ENCODE measurements around the gene SNRPA.
"Not testable (repeated sequence)": the region's sequence is repeated elsewhere in the genome, so short reads cannot be mapped to it uniquely, and the experiment has no call there.

SNRPA gene

GRCh38 chr19:40721936-40722661 lies 28.9 kb upstream of the SNRPA start:
- no peak for DNase-seq (ENCODE audit: low read depth)

GRCh38 chr19:40723661-40724254 lies 27.2 kb upstream of the SNRPA start:
- no peak for DNase-seq (ENCODE audit: low read depth)

DNA sequence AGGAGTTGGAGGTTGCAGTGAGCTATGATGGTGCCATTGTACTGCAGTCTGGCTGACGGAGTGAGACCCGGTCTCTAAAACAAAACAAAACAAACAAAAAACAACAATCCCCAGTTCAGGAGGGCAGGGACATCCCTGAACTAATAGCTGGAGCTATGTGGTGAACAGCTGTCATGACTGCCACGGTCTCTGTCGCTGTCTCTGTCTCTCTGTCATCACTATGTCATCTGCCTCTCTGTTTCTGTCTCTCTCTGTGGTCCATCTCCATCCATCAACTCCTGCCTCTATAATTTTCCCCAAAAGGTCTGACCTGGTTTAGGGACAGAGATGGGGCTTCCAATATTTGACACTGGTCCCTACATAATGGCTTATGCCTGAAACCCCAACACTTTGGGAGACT lies 26.7 kb upstream of the SNRPA start:
- no peak for DNase-seq (ENCODE audit: low read depth)

GRCh38 chr19:40724855-40725254 lies 26.1 kb upstream of the SNRPA start:
- no peak for DNase-seq (ENCODE audit: low read depth)

DNA sequence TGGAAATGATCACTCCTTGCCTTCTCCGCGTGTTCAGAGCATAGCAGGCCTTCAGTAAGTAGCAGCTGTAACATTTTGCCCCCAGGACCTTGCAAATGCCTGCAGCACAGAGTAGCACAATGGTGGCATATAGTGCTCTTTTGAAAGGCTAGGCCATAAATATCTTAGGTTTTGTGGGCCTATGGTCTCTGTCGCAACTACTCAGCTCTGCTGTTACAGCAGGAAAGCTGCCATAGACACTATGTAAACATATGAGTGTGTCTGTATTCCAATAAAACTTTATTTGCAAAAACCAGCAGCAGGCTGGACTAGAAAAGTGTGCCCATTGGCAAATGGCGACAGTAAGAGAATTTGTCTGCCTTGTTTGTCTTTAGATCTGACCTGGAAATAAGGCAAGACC lies 24.7 kb upstream of the SNRPA start:
- DNase-seq (ENCODE audit: low read depth): no peak

DNA sequence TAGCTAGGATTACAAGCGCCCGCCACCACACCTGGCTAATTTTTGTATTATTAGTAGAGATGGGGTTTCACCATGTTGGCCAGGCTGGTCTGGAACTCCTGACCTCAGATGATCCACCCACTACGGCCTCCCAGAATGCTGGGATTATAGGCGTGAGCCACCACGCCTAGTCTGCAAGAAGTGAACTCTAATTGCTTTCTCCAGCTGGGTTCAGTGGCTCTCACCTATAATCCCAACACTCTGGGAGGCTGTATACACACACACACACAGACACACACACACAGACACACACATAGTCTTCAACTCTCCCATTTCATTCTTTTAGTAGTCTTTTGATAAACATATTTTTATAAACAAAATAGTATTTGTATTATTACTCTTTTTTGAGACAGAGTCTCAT lies 20.9 kb upstream of the SNRPA start:
- DNase-seq (ENCODE audit: low read depth): not testable (repeated sequence)

GRCh38 chr19:40732304-40732703 lies 18.7 kb upstream of the SNRPA start:
- not testable (repeated sequence) for DNase-seq (ENCODE audit: low read depth)

GRCh38 chr19:40733149-40733548 lies 17.9 kb upstream of the SNRPA start:
- DNase-seq (ENCODE audit: low read depth): no peak

DNA sequence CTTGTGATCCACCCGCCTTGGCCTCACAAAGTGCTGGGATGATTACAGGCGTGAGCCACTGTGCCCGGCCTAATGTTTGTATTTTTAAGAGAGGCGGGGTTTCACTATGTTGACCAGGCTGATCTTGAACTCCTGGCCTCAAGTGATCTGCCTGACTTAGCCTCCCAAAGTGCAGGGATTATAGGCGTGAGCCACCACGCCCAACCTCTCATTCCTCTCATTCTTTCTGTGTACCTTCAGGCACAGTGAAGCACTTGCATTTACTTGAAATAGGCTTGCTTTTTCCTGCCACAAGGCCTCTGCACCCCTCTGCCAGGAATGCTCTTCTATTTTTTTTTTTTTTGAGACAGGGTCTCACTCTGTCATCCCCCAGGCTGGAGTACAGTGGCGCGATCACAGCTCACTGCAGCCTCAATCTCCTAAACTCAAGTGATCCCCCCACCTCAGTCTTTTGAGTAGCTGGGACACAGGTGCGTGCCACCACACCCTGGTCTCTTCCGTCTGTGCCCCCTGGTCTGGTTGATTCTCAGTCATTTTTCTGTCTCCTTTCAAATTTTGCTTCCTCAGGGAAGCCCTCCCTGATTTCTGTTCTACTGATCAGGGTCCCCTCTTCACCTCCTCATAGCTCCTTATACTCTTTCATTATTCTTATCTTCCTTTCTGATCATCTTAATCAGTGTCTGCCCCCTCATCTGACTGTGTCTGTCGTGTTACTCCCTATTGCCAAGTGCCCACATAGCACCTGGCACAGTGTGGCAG lies 15.8 kb upstream of the SNRPA start:
- no peak for DNase-seq (ENCODE audit: low read depth)

GRCh38 chr19:40736661-40737060 lies 14.3 kb upstream of the SNRPA start:
- no peak for DNase-seq (ENCODE audit: low read depth)

DNA sequence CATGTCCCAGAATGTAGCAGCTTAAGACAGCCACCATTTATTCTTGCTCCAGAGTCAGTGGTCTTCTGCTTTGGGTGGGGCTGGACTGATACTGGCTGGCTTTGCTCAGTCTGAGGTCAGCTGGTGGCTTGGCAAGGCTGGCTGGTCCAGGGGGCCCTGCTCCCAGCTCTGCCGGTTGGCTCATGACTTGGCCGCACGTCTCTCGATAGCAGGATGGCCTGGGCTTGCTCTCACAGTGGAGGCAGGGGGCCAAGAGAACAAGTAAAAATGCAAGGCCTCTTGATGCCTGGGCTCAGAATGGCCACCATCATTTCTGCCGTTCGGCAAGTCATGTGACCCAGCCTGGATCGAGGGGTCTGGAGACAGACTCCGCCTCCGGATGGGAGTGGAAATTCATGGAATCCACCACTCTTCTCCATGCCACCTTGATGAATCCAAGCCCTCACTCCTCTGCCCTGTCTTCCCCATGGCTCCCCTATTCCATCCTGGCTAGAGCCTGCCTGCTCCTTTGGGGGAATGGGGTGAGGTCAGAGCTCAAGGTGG lies 13.8 kb upstream of the SNRPA start:
- DNase-seq (ENCODE audit: low read depth): no peak

DNA sequence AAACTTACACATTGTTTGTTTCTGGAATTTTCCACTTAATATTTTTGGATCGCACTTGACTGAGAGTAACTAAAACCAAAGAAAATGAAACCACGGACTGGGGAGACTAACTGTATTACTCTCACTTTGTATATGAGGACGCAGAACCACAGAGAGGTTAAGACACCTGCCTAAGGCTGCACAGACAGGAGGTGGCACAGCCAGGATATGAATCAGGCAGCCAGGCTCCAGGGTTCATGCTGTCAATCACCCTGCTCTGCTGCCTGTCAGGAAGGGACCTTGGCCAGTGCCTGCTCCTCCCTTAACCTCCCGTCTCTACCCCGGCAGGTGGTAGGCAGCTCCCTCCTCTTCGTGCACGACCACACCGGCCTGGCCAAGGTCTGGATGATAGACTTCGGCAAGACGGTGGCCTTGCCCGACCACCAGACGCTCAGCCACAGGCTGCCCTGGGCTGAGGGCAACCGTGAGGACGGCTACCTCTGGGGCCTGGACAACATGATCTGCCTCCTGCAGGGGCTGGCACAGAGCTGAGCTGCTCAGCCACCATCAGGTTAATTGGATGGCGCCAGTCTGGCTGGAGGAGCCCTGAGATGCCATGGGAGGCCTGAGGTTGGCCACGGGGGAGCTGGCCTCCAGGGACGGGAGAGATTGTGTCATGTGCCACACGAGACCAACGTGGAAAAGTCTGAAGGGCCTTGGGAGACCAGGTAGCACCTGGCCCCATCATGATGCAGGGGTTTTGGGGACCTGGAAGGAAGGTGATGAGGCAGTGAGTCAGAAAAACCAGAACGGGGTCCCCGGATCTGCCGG lies 11.8 kb upstream of the SNRPA start:
- DNase-seq (ENCODE audit: low read depth): no peak

- no peak for DNase-seq (ENCODE audit: low read depth)
Observed at GRCh38 chr19:40739871-40740703, 10.9 kb upstream of the SNRPA start.

DNA sequence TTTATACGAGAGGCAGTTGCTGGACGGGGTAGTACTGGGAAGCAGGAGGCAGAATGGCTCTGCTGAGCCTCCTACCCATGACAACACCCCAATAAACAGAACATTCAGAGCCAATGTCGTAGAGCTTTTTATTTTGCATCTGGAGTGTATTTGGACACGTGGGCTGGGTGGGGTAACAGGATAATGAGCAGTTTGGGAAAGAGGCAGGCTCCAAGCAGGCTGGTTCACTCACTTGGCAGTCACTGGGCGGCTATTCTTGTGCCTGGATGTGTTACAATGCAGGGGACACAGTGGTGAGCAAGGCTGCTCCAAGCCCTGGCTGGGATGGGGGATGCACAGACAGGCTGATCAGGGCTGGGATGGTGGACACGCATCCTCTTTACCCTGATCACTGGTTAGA lies 10.3 kb upstream of the SNRPA start:
- peak; percentile 83 for DNase-seq (ENCODE audit: low read depth)

DNA sequence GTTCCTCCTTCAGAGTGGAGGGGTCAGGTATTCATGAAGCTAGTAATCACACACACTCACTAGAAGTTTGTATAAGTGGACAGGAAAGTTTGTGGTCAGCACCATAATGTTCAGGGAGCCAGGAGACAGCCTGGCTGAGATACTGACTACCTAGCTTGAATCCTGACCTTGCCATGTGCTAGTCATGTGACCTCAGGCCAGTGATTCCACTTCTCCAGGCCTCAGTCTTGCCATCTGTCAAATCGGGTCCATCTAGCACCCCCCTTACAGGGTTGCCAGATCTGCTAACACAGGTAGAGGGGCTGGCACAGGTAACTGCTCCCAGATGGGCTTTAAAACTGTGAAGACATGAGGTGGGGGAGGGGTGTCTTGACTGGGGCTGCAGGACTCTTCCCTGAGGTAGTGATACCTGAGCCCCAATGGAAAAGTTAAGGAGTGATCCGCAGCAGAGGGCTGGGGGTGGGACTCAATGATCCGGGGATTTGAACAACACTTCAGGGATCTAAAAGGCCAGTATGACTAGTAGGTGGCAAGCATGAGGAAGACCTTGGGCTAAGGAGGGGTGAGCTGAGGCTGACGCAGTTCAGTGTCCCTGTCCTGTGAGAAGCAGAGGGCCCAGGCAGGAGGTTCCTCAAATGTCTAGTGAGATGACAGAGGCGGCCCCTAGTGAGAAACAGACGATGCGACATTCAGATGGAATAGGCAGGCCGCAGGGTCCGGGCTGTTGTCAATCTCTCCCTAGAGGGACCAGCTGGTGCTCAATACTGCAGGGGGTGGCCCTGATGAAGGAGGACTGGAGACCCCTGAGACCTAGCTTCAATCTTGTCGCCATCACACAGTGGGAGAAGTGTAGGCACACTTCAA lies 9.2 kb upstream of the SNRPA start:
- DNase-seq (ENCODE audit: low read depth): no peak

DNA sequence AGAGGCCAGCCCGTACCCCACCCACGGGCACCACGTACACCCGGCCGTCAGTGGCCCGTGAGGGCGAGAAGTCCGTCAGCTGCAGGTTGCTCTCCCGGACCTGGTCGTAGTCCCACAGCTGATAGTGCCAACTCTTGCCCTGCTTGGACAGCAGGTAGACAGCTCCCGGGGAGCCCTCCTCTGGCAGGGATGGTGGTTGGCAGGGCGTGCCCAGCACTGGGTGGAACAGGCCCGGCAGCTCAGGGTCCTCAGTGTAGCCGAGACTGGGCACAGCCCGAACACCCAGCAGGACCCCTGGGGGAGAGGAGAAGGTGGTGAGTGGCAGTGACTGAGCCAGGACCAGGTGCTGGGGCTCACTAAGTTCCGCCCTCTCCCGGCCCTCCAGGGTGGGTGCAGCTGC lies 8.5 kb upstream of the SNRPA start:
- no peak for DNase-seq (ENCODE audit: low read depth)

GRCh38 chr19:40742886-40743285 lies 8.1 kb upstream of the SNRPA start:
- no peak for DNase-seq (ENCODE audit: low read depth)

GRCh38 chr19:40743926-40744325 lies 7.1 kb upstream of the SNRPA start:
- no peak for DNase-seq (ENCODE audit: low read depth)

- DNase-seq (ENCODE audit: low read depth): no peak
Observed at GRCh38 chr19:40744554-40745401, 6.2 kb upstream of the SNRPA start.
